Ishikawa (cell line): Measurements from ENCODE around the gene TET2.

Experiments used
- CEBPB ChIP-seq: IDR thresholded peaks from 2 replicates; pipeline ENCODE4 v1.6.1; 2012
- CREB1 ChIP-seq: IDR thresholded peaks from 2 replicates; pipeline ENCODE4 v1.6.1; 2012; ENCODE audit warnings: low read depth
- EGR1 ChIP-seq: IDR thresholded peaks from 2 replicates; pipeline ENCODE4 v1.6.1; 2012
- EP300 ChIP-seq: IDR thresholded peaks from 2 replicates; pipeline ENCODE4 v1.6.1; 2012; ENCODE audit warnings: borderline replicate concordance
- FOXM1 ChIP-seq: IDR thresholded peaks from 2 replicates; pipeline ENCODE4 v1.6.1; 2012; ENCODE audit warnings: low read depth, borderline replicate concordance
- NFIC ChIP-seq: IDR thresholded peaks from 2 replicates; pipeline ENCODE4 v1.6.1; 2012
- RAD21 ChIP-seq: IDR thresholded peaks from 2 replicates; pipeline ENCODE4 v1.6.1; 2012; ENCODE audit warnings: low read depth
- REST ChIP-seq: IDR thresholded peaks from 2 replicates; pipeline ENCODE4 v1.6.1; 2012; ENCODE audit warnings: low read depth, mild to moderate bottlenecking
- TAF1 ChIP-seq: IDR thresholded peaks from 2 replicates; pipeline ENCODE4 v1.6.1; 2012; ENCODE audit warnings: low read depth, mild to moderate bottlenecking
- TCF12 ChIP-seq: IDR thresholded peaks from 2 replicates; pipeline ENCODE4 v1.6.1; 2012; ENCODE audit warnings: low read depth
- TEAD4 ChIP-seq: IDR thresholded peaks from 2 replicates; pipeline ENCODE4 v1.6.1; 2012
- YY1 ChIP-seq: IDR thresholded peaks from 2 replicates; pipeline ENCODE4 v1.6.1; 2012; ENCODE audit warnings: low read depth
- ZBTB7A ChIP-seq: IDR thresholded peaks from 2 replicates; pipeline ENCODE4 v1.6.1; 2012; ENCODE audit warnings: low read depth
- TF ChIP-seq, protein P1 (sequence below): IDR thresholded peaks from 2 replicates; pipeline ENCODE4 v1.6.1; 2012
- TF ChIP-seq, protein P2 (sequence below): IDR thresholded peaks from 2 replicates; pipeline ENCODE4 v1.6.1; 2012

TET2 gene

DNA sequence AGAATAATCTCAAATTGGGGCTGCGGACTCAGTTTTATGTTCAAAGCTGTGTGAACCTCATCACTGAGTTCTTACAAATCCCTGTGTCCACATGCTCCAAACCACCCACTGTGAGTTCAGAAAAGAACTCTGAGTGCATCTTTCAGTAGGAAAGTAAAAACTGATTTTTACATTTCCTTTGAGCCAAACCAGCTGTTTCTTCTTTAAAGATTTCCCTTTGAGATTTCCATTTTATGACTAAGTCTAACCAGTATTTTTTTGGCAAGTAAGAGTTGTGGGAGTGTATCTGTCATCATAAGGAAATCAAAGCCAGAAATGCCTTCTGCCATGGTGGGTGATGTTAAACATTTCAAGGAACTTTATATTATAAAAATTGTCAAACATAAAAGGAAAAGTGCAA lies 100.0 kb downstream of the TET2 start:
- TF ChIP-seq TAF1 (no peak), ZBTB7A (no peak)
- TF ChIP-seq, protein P1, sequence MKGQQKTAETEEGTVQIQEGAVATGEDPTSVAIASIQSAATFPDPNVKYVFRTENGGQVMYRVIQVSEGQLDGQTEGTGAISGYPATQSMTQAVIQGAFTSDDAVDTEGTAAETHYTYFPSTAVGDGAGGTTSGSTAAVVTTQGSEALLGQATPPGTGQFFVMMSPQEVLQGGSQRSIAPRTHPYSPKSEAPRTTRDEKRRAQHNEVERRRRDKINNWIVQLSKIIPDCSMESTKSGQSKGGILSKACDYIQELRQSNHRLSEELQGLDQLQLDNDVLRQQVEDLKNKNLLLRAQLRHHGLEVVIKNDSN = no peak

DNA sequence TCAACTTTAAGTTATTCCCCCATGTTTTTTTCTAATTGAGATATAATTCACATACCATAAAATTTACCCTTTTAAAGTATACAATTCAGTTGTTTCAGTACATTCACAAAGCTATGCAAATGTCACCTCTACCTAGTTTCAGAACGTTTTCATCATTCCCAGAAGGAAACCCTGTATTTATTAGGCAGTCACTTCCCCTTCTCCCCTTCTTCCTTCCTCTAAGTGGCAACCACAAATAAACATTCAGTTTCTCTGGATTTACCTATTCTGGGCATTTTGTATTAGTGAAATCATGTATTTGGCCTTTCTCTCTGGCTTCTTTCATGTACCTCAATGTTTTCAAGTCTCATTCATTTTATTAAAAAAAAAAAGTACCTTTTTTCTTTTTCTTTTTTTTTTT lies 101.9 kb downstream of the TET2 start:
- TF ChIP-seq FOXM1 = no peak

- no peak for TF ChIP-seq EGR1
- no peak for TF ChIP-seq RAD21
- TF ChIP-seq CREB1 = no peak
- TF ChIP-seq, protein P1 = no peak
- TF ChIP-seq NFIC = no peak
- TF ChIP-seq, protein P2, sequence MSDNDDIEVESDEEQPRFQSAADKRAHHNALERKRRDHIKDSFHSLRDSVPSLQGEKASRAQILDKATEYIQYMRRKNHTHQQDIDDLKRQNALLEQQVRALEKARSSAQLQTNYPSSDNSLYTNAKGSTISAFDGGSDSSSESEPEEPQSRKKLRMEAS = no peak
- TF ChIP-seq ZBTB7A = no peak
- no peak for TF ChIP-seq REST
- TF ChIP-seq TAF1 = no peak
- no peak for TF ChIP-seq YY1
- no peak for TF ChIP-seq FOXM1
- no peak for TF ChIP-seq EP300
- no peak for TF ChIP-seq TCF12
- TF ChIP-seq CEBPB = no peak
- no peak for TF ChIP-seq TEAD4
Observed at GRCh38 chr4:105257817-105258495, 111.3 kb downstream of the TET2 start.

DNA sequence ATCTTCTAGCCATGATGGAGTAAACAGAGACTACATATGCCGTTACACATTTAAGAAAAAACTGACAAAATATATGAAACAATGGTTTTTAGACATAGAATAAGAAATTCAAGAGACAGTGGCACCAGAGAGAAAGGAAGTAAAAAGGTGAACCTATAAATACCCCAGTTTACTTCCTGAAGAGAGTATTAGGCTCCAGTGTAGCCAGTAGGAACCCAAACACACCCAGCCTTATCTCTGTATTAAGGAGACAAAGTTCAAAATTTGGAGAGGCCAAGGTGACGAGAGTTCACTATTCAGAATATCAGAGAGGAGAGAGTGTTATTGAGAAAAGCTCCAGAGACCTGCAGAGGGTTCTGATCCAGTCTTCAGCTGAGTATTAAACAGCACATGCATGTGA lies 119.0 kb downstream of the TET2 start:
- TF ChIP-seq EGR1 = no peak
- no peak for TF ChIP-seq ZBTB7A
- no peak for TF ChIP-seq CEBPB
- TF ChIP-seq, protein P1 = no peak
- no peak for TF ChIP-seq NFIC
- no peak for TF ChIP-seq YY1
- no peak for TF ChIP-seq EP300
- no peak for TF ChIP-seq RAD21
- TF ChIP-seq, protein P2 = no peak

DNA sequence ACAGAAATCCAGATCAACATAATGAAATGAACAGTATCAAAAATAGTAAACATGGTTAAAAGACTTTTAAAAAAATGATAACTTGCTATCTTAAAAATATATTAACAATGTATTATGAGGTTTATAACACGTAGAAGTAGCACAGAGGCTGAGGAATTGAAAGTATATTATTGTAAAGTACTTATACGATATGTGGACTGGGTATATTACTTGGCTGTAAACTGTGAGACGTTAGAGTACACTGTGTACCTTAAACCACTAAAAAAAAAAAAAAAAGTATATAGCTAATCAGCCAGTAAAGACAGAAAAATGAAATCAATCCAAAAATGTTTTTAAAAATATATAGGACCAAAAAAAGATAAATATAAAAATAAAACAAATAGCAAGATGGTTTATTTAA lies 120.6 kb downstream of the TET2 start:
- TF ChIP-seq FOXM1 = no peak
- TF ChIP-seq ZBTB7A = no peak
- TF ChIP-seq EGR1 = no peak
- TF ChIP-seq, protein P2 = no peak
- no peak for TF ChIP-seq TAF1
- no peak for TF ChIP-seq TEAD4
- TF ChIP-seq CREB1 = no peak
- no peak for TF ChIP-seq NFIC
- TF ChIP-seq, protein P1 = no peak
- no peak for TF ChIP-seq CEBPB
- TF ChIP-seq RAD21 = no peak
- no peak for TF ChIP-seq EP300
- TF ChIP-seq TCF12 = no peak
- no peak for TF ChIP-seq YY1
- TF ChIP-seq REST = no peak

DNA sequence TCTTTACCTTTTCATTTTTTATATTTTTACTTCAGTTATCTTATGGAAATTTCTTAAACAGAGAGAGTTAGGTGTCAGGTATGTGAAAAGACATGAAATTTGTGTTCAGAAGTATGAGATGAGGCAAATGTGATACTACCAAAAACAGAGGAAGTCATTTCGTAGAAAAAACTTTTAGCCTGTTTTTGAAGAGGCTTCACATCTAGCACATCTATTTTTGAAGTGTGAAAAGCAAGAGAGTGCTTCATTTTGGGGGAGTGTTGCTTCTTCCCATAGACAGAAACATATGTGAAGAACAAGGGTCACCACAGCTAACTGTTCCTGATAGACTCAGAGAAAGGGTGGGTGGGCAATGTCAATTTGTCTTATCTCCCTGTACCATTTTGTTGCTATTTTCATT lies 125.3 kb downstream of the TET2 start:
- TF ChIP-seq CREB1 (no peak), ZBTB7A (no peak), CEBPB (no peak), YY1 (no peak), RAD21 (no peak), EP300 (no peak), TAF1 (no peak), TEAD4 (no peak), FOXM1 (no peak), REST (no peak), EGR1 (no peak)
- TF ChIP-seq, protein P1 = no peak
- TF ChIP-seq, protein P2 = no peak
